ENCODE results near the gene RALY. TPM values are rescaled to one million over a fixed set of nuclear protein-coding genes. Genes with fewer than 3 reads are reported as not detected.
A peak's percentile ranks its signal among the peaks of the same experiment; 100 is the strongest.

The RALY gene
- total and polyA plus RNA-seq, 8 donors = 127 to 242 (median 201) TPM

DNA sequence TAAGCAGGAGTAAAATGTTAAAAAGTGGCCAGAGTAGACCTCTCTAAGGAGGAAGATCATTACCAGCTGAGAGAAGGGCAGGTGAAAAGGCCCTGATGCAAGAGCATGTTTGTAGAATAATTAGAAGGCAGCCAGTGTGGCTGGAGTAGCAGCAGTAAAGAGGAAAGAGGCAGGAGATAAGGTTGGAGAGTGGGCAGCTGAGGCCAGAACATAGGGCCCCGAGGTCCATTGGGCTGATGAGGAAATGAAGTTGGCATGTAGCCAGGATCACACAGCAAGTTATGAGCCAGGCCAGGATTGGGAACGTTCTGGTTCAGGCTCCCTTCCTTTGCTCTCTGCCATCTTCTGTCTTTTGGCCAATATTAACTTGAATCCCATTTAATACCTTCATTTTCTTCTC, 51.6 kb downstream of the RALY start:
- ATAC-seq (peak; percentile 42), DNase-seq (no peak)
- intact Hi-C loops (cut with DNase I) = loop anchor here in 1 of 2 donors (5.0 kb wide), 1 partner anchor 48 kb away; no protein-coding TSS in a partner anchor
- no peaks in the 10 kb centered on the region for H3K36me3 ChIP-seq
- no peaks in the 10 kb centered on the region for H3K9me3 ChIP-seq
- no peaks in the 10 kb centered on the region for H3K27me3 ChIP-seq
- peaks cover 24 to 79% of the 10 kb centered on the region in 2 donors for H3K4me1 ChIP-seq
- H3K27ac ChIP-seq = no peak overlapping the region
- TF ChIP-seq CTCF (IDR thresholded peaks at IDR 0.05) = no peak
- no peak overlapping the region for H3K4me3 ChIP-seq

- Histone ChIP-seq H3K27ac (no peak overlapping the region), H3K4me3 (no peak overlapping the region), H3K36me3 (no peaks in the 10 kb centered on the region), H3K27me3 (no peaks in the 10 kb centered on the region), H3K4me1 (peaks cover 24 to 76% of the 10 kb centered on the region in 2 donors), H3K9me3 (no peaks in the 10 kb centered on the region)
- no peak for DNase-seq
- ATAC-seq = peak; percentile 78
- intact Hi-C loops (cut with DNase I) = loop anchor here in 1 of 2 donors (5.0 kb wide), 1 partner anchor 49 kb away; no protein-coding TSS in a partner anchor
- no peak for TF ChIP-seq CTCF (IDR thresholded peaks at IDR 0.05)
Measured at GRCh38 chr20:34045930-34046725, 52.4 kb downstream of the RALY start.

DNA sequence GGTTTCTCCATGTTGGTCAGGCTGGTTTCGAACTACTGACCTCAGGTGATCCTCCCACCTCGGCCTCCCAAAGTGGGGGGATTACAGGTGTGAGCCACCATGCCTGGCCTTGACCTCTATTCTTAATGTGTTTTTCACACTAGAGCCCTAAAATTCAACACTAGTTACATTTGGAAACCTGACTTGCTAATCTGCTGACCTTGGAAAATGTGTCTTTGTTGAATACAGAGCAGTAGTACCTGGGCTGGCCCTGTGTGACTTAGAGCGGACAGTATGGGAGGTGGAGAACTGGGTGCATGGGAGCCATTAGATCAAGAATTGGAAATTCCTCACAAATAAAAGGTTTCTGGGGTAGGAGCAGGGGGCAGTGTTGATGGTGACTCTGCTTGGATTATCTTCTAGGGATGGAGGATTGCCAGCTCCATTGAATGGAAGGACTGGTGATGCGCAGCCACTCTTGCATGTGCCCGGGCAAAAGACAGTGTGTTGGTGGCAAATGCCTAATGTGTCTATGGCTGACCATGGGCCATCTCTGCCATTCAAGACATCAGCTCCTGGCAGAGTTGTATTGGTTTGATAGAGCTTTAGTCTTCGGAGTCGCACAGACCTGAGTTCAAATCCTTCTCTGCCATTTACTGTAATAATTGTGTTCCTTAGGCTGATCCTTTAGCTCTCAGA, 53.4 kb downstream of the RALY start:
- Histone ChIP-seq H3K27ac (no peak overlapping the region), H3K4me1 (peaks cover 24 to 75% of the 10 kb centered on the region in 2 donors), H3K9me3 (no peaks in the 10 kb centered on the region), H3K27me3 (no peaks in the 10 kb centered on the region), H3K36me3 (no peaks in the 10 kb centered on the region), H3K4me3 (no peak overlapping the region)
- intact Hi-C loops (cut with DNase I) = loop anchor here in 1 of 2 donors (5.0 kb wide), 1 partner anchor 50 kb away; no protein-coding TSS in a partner anchor
- TF ChIP-seq CTCF (IDR thresholded peaks at IDR 0.05) = no peak
- no peak for ATAC-seq
- DNase-seq = no peak

DNA sequence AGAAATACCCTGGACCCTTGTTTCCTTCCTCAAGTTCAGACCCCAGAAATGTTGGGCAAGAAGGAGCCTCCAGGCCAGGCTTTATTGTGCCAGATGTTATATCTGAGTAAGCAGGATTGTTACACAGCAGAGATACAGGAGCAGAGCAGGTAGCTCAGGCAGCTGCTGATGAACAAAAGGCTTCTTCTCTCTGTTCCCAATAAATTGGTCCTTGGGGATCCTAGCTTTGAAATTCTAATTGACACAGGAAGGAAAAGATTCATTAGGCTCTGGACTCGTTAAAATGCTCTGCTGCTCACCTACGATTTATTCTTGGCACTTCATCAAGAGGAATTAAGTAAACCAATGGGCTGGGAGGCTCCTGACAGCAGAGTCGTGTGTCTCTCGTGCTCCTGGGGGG, 54.2 kb downstream of the RALY start:
- intact Hi-C loops (cut with DNase I) = loop anchor here in 1 of 2 donors (5.0 kb wide), 1 partner anchor 51 kb away; no protein-coding TSS in a partner anchor
- no peak for TF ChIP-seq CTCF (IDR thresholded peaks at IDR 0.05)
- Histone ChIP-seq H3K4me1 (peaks cover 20 to 76% of the 10 kb centered on the region in 2 donors), H3K27me3 (no peaks in the 10 kb centered on the region), H3K27ac (no peak overlapping the region), H3K9me3 (no peaks in the 10 kb centered on the region), H3K36me3 (no peaks in the 10 kb centered on the region), H3K4me3 (no peak overlapping the region)
- ATAC-seq (no peak), DNase-seq (no peak)

GRCh38 chr20:34049389-34049788, 55.7 kb downstream of the RALY start:
- Histone ChIP-seq H3K9me3 (no peaks in the 10 kb centered on the region), H3K27ac (no peak overlapping the region), H3K4me3 (no peak overlapping the region), H3K36me3 (no peaks in the 10 kb centered on the region), H3K4me1 (peaks cover 14 to 74% of the 10 kb centered on the region in 2 donors), H3K27me3 (no peaks in the 10 kb centered on the region)
- DNase-seq (no peak), ATAC-seq (no peak)
- intact Hi-C loops (cut with DNase I) = loop anchor here in 1 of 2 donors (5.0 kb wide), 1 partner anchor 52 kb away; no protein-coding TSS in a partner anchor
- no peak for TF ChIP-seq CTCF (IDR thresholded peaks at IDR 0.05)
